ENCODE results near the gene CXCL12. TPM values are rescaled to one million over a fixed set of nuclear protein-coding genes. Genes with fewer than 3 reads are reported as not detected.

The CXCL12 gene
- polyA plus RNA-seq, 1 experiment = 217 TPM

DNA sequence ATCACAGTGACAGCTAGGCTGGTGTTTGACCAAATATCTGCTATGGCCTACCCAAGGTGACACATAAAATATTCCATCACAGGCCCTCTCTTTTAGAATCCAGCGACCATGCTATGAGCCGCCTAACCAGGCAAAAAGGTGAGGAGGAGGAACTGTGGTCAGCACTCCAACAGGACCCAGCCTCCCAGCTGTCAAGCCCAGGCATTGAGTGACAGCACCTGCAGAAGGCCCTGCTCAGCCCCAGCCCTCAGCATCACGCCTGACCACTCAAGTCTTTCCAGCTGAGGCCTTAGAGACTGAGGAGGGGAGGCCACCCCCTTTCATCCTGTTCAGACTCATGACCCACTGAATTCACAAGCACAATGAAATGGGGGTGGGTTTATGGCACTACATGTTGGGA is 43.0 kb downstream of the CXCL12 start:
- no peaks in the 10 kb centered on the region for H3K36me3 ChIP-seq (ENCODE audit: control insufficient read depth, insufficient read depth, low read length)
- CTCF ChIA-PET = interaction anchor here (0.7 to 1.3 kb wide), 2 partner anchors 12 to 669 kb away, joined by 3 read pairs; no protein-coding TSS in a partner anchor
- TF ChIP-seq, protein P1, sequence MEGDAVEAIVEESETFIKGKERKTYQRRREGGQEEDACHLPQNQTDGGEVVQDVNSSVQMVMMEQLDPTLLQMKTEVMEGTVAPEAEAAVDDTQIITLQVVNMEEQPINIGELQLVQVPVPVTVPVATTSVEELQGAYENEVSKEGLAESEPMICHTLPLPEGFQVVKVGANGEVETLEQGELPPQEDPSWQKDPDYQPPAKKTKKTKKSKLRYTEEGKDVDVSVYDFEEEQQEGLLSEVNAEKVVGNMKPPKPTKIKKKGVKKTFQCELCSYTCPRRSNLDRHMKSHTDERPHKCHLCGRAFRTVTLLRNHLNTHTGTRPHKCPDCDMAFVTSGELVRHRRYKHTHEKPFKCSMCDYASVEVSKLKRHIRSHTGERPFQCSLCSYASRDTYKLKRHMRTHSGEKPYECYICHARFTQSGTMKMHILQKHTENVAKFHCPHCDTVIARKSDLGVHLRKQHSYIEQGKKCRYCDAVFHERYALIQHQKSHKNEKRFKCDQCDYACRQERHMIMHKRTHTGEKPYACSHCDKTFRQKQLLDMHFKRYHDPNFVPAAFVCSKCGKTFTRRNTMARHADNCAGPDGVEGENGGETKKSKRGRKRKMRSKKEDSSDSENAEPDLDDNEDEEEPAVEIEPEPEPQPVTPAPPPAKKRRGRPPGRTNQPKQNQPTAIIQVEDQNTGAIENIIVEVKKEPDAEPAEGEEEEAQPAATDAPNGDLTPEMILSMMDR (IDR thresholded peaks at IDR 0.05; ENCODE audit: insufficient read depth, low read depth, low read length) = no peak
- H3K27me3 ChIP-seq (ENCODE audit: control insufficient read depth, insufficient read depth, low read length) = peaks cover under 1% of the 10 kb centered on the region; the same call in 1 of the 2 replicates
- H3K4me3 ChIP-seq (ENCODE audit: low read depth, low read length) = no peak overlapping the region
- POLR2A ChIA-PET = no interaction called here
- DNase-seq (ENCODE audit: low read depth) = no peak

DNA sequence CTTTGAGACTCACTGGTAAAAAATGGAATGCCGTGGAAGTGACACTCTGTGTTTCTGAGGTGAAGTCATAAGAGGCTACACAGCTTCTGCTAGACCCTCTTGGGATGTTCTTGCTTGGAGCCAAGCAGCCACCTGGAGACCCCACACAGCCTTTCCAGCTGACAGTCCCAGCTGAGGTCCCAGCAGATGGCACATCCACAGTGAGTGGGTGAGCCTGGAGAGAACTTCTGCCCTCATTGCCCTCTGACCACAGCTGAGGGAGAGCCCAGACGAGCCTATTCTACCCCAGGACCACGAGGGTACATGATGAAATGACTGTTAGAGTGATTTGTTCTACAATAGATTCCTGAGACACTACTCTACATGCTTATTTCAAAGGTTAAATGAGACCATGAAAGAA is 44.3 kb downstream of the CXCL12 start:
- no peaks in the 10 kb centered on the region; the same call in 1 of the 2 replicates for H3K27me3 ChIP-seq (ENCODE audit: control insufficient read depth, insufficient read depth, low read length)
- no peak for DNase-seq (ENCODE audit: low read depth)
- CTCF ChIA-PET = interaction anchor here (0.8 to 1.8 kb wide), 3 partner anchors 13 to 46 kb away, joined by 3 to 6 read pairs (median 6); no protein-coding TSS in a partner anchor
- H3K36me3 ChIP-seq (ENCODE audit: control insufficient read depth, insufficient read depth, low read length) = no peaks in the 10 kb centered on the region
- POLR2A ChIA-PET = no interaction called here
- no peak overlapping the region for H3K4me3 ChIP-seq (ENCODE audit: low read depth, low read length)
- TF ChIP-seq, protein P1 (IDR thresholded peaks at IDR 0.05; ENCODE audit: insufficient read depth, low read depth, low read length) = no peak

DNA sequence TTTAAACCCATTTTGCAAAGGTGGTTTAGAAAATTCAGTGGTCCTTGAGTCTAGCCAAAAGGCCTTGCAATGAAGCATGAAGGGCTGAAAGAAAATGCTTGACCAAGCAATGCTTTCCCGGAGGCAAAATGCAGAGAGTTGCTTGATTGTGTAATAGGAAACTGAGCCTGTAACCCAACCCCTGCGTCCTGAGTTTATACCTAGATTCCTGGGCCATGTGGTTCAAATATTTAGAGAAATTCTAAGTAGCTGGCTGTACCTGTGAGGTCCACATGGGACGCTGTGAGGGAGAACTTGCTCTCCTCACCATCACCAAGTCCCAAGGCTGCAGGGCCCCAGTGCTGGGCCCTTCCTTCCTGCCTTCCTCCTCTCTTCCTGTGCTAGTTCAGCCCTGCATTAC is 45.7 kb downstream of the CXCL12 start:
- no peak overlapping the region for H3K4me3 ChIP-seq (ENCODE audit: low read depth, low read length)
- CTCF ChIA-PET = interaction anchor here (0.6 kb wide), 1 partner anchor 24 kb away, joined by 3 read pairs; no protein-coding TSS in a partner anchor
- no peaks in the 10 kb centered on the region; the same call in 1 of the 2 replicates for H3K27me3 ChIP-seq (ENCODE audit: control insufficient read depth, insufficient read depth, low read length)
- no peak for DNase-seq (ENCODE audit: low read depth)
- H3K36me3 ChIP-seq (ENCODE audit: control insufficient read depth, insufficient read depth, low read length) = no peaks in the 10 kb centered on the region
- POLR2A ChIA-PET = no interaction called here
- TF ChIP-seq, protein P1 (IDR thresholded peaks at IDR 0.05; ENCODE audit: insufficient read depth, low read depth, low read length) = no peak

DNA sequence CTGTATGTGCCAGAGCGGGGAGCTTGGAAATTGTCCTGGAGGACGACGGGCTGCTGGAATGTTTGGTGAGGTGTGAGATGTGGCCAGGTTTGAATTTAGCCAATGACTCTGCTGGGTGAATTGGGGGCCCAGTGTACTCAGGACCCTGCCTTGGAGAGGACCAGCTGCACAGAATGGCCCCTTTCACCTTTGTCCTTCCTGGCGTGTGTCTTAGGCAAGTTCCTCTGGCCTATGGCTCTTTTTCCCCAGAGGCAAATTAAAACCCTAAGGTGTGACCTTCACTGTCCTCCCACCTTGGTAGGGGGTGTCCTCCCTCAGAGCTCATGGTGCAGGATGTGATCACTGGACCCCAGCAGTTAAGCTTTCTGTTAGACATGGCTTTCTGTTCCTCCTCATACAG is 47.8 kb downstream of the CXCL12 start:
- ChIA-PET POLR2A (no interaction called here), CTCF (interaction anchor here (1.3 to 1.4 kb wide), 2 partner anchors 12 to 15 kb away, joined by 3 to 4 read pairs; no protein-coding TSS in a partner anchor)
- no peak for DNase-seq (ENCODE audit: low read depth)
- TF ChIP-seq, protein P1 (IDR thresholded peaks at IDR 0.05; ENCODE audit: insufficient read depth, low read depth, low read length) = no peak
- no peaks in the 10 kb centered on the region for H3K36me3 ChIP-seq (ENCODE audit: control insufficient read depth, insufficient read depth, low read length)
- H3K4me3 ChIP-seq (ENCODE audit: low read depth, low read length) = no peak overlapping the region
- H3K27me3 ChIP-seq (ENCODE audit: control insufficient read depth, insufficient read depth, low read length) = no peaks in the 10 kb centered on the region; the same call in 1 of the 2 replicates

DNA sequence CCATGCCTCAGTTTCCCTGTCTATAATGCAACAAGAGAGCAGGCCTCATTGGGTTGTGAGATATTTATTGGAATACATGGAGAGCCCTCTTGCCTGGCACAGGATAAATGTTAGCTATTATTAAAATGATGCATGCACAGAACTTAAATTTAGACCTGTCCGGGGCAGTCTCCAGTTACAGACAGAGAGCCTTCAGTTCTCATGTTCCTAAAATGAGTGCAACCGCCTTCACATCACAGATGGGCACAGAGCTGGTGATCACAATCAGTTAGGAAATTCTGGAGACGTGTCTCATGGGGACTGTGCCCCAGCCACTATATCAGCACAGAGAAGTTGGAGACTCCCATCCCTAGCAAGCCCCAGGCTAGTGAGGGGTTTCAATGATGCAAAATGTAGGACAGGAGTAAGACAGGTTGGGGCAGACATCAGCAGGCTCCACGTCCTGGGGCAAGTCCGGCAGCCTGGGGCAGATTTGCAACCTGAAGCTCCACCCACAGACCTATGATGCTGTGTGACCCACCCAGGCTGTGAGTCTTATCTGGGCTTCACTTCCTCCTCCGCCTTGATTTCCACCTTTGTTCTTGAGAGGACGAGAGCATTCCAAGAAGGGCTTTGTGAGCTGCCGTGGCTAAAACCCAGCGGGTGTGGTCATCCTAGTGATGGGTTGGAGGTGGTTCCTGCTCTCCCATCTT is 49.4 kb downstream of the CXCL12 start:
- CTCF ChIA-PET = interaction anchor here (0.7 to 1.0 kb wide), 5 partner anchors 10 to 44 kb away, joined by 3 read pairs; no protein-coding TSS in a partner anchor
- DNase-seq (ENCODE audit: low read depth) = no peak
- TF ChIP-seq, protein P1 (IDR thresholded peaks at IDR 0.05; ENCODE audit: insufficient read depth, low read depth, low read length) = no peak
- H3K36me3 ChIP-seq (ENCODE audit: control insufficient read depth, insufficient read depth, low read length) = no peaks in the 10 kb centered on the region
- POLR2A ChIA-PET = interaction anchor here (0.6 to 0.8 kb wide), 2 partner anchors 34 to 103 kb away, joined by 3 to 4 read pairs; no protein-coding TSS in a partner anchor
- H3K27me3 ChIP-seq (ENCODE audit: control insufficient read depth, insufficient read depth, low read length) = no peaks in the 10 kb centered on the region
- no peak overlapping the region for H3K4me3 ChIP-seq (ENCODE audit: low read depth, low read length)
